Measurements from ENCODE around the gene KRT35.

DNA sequence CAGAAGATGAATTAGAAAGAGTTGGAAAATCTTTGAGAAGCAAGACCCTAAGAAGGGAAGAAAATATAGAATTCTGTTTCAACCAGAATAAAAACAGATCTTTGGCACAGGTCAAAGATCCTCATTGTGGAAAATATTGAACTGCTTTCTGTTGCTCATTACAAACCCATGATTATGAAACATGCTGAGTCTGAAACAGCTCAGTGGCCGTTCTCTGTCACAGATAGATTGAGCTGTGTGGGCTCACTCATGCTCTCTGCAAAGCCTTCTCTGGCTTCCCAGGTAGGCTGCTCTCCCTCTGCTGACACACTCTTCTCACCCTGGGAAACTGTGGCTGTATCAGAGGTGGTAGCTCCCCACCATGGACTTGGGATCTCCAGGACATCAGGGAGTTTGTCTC lies 36.8 kb downstream of the KRT35 start:
- no peak for TF ChIP-seq RAD21 (IDR thresholded peaks at IDR 0.05; ENCODE audit: low read depth)
- TF ChIP-seq POLR2AphosphoS5 (IDR thresholded peaks at IDR 0.05; ENCODE audit: low read depth, low read length), result no peak
- TF ChIP-seq ZNF274 (IDR thresholded peaks at IDR 0.05; ENCODE audit: low read depth, low read length), result no peak
- TF ChIP-seq, protein P1, sequence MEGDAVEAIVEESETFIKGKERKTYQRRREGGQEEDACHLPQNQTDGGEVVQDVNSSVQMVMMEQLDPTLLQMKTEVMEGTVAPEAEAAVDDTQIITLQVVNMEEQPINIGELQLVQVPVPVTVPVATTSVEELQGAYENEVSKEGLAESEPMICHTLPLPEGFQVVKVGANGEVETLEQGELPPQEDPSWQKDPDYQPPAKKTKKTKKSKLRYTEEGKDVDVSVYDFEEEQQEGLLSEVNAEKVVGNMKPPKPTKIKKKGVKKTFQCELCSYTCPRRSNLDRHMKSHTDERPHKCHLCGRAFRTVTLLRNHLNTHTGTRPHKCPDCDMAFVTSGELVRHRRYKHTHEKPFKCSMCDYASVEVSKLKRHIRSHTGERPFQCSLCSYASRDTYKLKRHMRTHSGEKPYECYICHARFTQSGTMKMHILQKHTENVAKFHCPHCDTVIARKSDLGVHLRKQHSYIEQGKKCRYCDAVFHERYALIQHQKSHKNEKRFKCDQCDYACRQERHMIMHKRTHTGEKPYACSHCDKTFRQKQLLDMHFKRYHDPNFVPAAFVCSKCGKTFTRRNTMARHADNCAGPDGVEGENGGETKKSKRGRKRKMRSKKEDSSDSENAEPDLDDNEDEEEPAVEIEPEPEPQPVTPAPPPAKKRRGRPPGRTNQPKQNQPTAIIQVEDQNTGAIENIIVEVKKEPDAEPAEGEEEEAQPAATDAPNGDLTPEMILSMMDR (IDR thresholded peaks at IDR 0.05 in 2 of 3, conservative IDR thresholded peaks at IDR 0.05 in 1 of 3; ENCODE audit: borderline replicate concordance in 1 of 3, insufficient read depth in 1 of 3, low read depth in 2 of 3, low read length in 2 of 3), result no peak
- TF ChIP-seq POLR2A (IDR thresholded peaks at IDR 0.05; ENCODE audit: borderline replicate concordance, extremely low read depth, insufficient read depth, insufficient read length), result no peak
- TF ChIP-seq CEBPB (IDR thresholded peaks at IDR 0.05; ENCODE audit: low read depth), result no peak
- TF ChIP-seq, protein P2, sequence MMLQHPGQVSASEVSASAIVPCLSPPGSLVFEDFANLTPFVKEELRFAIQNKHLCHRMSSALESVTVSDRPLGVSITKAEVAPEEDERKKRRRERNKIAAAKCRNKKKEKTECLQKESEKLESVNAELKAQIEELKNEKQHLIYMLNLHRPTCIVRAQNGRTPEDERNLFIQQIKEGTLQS (IDR thresholded peaks at IDR 0.05), result no peak
- TF ChIP-seq EZH2 (IDR thresholded peaks at IDR 0.05), result no peak
- no peak for TF ChIP-seq YY1 (IDR thresholded peaks at IDR 0.05; ENCODE audit: extremely low read depth, insufficient replicate concordance, low read depth, low read length)
- TF ChIP-seq FOSL1 (IDR thresholded peaks at IDR 0.05; ENCODE audit: low read depth), result no peak

All from HCT116 (cell line).